Epidermal melanocyte (primary cell): ENCODE measurements around the gene FAM234A.

Experiments used
- DNase-seq: peaks from one replicate; pipeline ENCODE4 v3.0.0; 2011; ENCODE audit warnings: low spot score; ENCODE audit not compliant: insufficient read length

FAM234A gene

DNA sequence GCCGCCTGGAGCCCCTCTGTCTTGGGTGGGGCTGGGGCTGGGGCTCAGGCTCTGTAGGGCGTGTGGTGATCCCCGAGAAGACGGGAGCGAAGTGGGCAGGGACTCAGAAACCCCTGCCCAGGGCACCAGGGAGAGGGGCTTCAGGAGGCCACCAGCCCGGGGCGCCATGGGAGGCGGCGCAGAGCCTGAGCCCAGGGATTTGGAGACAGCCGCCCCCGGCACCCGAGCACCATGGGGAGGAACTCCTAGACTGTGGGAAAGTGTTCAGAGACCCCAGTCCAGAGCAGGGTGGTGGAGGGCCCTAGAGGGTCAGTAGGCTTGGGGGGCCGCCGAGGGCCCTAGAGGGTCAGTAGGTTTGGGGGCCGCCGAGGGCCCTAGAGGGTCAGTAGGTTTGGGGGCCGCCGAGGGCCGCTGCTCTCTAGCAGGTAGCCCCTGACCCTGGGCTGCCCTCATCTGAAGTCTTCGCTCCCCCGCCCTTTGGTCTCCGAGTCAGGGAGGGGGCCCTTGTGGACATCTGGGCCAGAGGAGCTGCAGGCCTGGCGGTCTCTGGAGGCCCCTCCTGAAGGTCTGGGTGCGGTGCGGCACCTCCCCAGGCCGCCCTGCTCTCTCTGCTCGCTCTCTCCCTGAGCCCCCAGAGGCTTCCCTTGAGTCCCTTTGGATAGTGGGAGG, 46.5 kb downstream of the FAM234A start:
- DNase-seq, result no peak

DNA sequence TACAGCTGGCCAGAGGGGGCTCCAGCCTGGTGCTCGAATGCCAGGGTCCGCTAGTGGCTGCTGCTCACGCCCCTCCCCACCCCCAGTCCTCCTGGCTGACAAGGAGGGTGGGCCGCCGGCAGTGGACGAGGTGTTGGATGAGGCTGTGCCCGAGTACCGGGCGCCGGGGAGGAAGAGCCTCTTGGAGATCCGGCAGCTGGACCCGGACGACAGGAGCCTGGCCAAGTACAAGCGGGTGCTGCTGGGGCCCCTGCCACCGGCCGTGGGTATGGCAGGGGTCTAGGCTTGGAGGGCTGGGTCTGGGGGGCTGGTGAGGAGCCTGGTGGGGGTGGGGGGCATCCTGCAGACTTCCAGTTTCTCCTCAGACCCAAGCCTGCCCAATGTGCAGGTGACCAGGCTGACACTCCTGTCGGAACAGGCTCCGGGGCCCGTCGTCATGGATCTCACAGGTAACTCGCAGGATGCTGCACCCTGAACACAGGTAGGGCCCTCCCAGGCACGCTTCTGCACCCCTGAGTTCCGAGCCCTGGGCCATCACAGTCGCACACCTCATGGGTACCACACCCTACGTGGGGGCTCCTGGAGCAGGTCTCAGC, 47.1 kb downstream of the FAM234A start:
- no peak for DNase-seq

DNA sequence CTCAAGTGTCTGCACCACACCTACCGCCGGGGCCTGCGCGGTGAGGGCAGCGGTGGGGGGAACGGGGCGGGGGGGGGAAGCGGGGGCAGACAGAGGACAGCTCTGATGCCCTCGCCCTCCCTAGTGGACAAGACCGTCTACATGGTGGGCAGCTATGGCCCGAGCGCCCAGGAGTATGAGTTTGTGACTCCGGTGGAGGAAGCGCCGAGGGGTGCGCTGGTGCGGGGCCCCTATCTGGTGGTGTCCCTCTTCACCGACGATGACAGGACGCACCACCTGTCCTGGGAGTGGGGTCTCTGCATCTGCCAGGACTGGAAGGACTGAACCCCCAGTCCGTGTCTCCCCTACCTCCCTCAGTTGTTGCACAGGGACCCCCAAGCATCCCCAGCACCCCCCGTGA, 47.9 kb downstream of the FAM234A start:
- DNase-seq, result no peak

DNA sequence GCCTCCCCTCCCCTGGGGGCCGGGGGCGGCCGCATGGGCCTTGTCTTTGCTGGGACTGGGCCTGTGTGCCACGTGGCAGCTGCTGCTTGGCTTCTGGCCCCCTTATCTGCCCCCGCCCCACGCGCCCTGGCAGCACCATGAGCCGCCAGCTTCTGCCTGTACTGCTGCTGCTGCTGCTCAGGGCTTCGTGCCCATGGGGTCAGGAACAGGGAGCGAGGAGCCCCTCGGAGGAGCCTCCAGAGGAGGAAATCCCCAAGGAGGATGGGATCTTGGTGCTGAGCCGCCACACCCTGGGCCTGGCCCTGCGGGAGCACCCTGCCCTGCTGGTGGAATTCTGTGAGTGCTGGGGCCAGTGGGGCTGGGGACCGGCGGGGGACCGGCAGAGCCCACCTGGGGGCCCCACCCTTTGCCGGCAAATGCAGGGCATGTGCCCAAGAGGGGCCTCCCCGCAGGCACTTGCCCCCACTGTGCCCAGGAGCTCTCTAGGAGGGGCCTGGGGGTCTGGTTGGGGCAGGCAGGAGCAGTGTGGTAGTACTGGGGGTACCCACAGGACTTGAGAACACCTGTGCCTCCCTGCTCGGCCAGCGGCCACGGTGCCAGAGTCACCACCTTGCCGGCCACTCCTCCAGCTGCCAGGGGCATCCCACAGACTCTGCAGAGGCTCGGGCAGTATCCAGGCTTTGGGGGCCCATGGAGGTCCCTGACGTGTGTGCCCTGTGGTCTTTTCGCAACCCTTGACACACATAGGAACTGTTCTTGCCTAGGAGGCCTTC, 48.6 kb downstream of the FAM234A start, which contains the start of gene PDIA2:
Gene PDIA2, plus strand, starts transcription at position 132 of the 773 bp plus-strand sequence. Its CDS starts 6 bp downstream, at position 138.
- DNase-seq, result no peak

DNA sequence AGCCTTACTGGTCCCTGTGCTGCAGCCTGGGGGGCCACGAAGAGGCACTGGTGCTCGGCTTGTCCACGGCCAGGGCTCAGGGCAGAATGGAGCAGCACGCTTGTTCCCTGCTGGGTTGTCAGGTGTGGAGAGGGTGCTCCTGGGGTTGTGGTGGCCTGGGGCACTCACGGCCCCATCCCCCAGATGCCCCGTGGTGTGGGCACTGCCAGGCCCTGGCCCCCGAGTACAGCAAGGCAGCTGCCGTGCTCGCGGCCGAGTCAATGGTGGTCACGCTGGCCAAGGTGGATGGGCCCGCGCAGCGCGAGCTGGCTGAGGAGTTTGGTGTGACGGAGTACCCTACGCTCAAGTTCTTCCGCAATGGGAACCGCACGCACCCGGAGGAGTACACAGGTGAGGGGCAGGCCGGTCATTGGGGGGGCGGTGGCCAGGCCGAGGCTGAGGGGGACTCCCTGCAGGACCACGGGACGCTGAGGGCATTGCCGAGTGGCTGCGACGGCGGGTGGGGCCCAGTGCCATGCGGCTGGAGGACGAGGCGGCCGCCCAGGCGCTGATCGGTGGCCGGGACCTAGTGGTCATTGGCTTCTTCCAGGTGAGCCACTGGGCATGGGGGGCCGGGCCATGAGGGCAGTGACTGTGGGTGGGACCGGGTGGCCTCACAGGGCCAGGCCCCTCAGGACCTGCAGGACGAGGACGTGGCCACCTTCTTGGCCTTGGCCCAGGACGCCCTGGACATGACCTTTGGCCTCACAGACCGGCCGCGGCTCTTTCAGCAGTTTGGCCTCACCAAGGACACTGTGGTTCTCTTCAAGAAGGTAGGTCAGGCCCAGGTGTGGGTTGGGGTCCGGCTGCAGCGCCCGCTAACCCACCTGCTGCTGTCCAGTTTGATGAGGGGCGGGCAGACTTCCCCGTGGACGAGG, 49.8 kb downstream of the FAM234A start:
- no peak for DNase-seq

DNA sequence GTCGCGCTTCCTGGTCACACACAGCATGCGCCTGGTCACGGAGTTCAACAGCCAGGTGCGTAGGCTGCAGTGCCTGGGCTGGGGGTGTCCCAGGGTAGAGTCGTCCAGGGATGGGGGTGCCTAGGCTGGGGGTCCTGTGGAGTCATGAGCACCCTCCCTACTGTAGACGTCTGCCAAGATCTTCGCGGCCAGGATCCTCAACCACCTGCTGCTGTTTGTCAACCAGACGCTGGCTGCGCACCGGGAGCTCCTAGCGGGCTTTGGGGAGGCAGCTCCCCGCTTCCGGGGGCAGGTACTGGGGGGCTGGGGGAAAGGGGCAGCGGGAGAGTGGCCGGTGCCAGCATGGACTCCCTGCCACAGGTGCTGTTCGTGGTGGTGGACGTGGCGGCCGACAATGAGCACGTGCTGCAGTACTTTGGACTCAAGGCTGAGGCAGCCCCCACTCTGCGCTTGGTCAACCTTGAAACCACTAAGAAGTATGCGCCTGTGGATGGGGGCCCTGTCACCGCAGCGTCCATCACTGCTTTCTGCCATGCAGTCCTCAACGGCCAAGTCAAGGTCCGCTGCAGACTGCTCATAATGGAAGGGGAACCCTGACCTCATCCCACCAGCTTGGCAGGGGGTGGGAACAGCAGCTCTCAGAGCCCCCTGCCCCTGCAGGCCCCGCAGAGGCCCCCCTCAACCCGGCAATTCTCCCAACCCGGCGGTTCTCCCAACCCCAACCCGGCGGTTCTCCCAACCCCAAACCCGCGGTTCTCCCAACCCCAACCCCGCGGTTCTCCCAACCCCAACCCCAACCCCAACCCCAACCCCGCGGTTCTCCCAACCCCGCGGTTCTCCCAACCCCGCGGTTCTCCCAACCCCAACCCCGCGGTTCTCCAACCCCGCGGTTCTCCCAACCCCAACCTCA, 50.8 kb downstream of the FAM234A start:
- DNase-seq, result no peak

DNA sequence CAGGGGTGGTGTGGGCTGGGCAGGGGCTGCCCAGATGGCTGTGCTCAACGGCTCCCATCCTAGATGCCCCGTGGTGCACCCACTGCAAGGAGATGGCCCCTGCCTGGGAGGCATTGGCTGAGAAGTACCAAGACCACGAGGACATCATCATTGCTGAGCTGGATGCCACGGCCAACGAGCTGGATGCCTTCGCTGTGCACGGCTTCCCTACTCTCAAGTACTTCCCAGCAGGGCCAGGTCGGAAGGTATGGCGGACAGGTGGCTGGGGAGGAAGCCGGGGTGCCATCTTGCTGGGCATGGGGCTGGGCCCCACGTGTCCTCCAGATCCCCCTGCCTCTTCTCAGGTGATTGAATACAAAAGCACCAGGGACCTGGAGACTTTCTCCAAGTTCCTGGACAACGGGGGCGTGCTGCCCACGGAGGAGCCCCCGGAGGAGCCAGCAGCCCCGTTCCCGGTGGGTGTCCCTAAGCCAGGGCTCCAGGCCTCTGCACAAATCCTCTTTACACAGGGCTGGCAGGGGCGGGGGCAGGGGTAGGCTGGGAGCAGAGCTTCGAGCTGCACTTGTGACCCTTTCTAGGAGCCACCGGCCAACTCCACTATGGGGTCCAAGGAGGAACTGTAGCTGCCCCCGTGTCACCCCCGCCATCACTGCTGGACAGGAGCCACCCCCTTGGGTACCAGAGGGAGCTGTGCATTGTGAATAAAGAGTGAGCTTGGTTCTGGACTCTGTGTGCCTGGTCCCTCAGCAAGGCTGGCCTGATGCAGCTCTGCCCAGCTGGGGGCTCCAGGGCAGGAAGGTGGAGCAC, 52.1 kb downstream of the FAM234A start:
- DNase-seq, result no peak

DNA sequence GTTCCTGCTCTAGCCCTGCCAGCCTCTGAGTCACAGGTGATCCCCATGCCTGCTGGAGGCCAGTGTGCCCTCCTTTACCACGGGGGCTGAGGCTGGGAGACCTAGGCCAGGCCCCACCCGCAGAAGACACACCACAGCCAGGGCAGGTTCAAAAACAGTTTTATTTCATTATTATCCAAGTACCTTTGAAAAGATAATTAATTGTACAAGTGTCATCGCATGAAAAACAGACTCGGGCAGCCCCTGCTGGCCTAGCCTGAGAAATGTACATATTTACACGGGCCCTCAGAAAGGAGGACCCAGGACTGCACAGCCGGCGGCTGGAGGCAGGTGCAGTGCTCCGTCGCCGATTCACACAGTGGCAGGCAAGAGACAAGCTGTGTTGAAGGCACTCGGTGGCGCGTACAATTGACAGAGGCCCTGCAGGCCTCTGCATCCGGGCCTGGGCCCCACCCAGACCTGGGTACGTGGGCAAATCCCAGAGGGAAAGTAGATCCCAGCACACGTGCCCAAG, 52.7 kb downstream of the FAM234A start:
- DNase-seq, result no peak

- no peak for DNase-seq
Measured at GRCh38 chr16:287981-288920, 53.6 kb downstream of the FAM234A start.

- DNase-seq, result no peak
Measured at GRCh38 chr16:289395-289997, 54.9 kb downstream of the FAM234A start.

DNA sequence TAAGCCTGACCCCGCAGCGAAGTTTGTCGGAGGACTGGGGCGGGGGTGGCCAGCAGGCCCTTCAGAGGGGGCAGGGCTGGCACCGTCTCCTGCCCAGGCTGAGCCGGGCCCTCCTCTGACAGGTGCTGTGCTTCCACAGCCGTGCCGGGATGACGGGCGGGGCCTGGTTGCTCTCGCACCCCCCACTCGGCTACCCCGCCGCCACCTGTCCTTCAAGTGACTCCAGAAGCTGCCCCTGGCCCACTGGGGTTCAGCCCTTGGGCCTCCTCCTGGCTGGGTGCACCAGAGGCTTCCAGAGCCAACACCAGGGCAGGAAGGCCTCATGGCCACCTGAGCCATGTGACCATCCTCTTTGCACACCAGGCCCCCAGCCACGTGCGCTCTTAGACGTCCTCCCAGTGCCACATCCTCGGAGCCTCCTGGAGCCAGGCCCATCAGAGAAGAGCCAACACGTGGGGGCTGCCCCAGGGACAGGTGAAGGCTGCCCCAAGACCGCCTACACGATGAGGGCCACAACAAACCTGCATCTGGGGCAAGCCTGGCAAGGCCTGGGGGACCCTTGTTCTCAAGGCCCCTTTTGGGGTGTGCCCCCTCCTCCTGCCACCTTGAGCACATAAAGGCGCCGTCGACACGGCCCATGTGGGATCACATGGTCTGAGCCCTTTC, 55.5 kb downstream of the FAM234A start:
- DNase-seq, result no peak

- no peak for DNase-seq
Measured at GRCh38 chr16:290681-291405, 56.2 kb downstream of the FAM234A start.

DNA sequence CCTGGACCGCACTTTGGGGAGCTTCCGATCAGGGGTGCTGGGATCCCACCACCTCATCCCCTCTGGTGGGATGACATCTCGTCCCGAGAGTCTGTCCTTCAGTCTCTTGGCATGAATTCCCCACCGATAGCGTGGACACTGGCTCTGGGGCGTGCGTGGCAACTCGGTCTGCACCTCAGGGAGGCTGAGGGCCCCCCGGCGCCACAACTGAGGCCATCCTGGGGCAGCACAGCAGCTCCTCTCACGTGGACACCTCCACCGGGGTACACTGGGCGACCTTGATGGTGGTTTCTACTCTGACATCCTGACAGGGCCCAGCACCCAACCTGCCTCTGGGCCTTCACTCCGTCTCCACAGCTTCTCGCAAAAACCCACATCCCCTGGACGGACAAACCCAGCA, 56.9 kb downstream of the FAM234A start:
- no peak for DNase-seq

DNA sequence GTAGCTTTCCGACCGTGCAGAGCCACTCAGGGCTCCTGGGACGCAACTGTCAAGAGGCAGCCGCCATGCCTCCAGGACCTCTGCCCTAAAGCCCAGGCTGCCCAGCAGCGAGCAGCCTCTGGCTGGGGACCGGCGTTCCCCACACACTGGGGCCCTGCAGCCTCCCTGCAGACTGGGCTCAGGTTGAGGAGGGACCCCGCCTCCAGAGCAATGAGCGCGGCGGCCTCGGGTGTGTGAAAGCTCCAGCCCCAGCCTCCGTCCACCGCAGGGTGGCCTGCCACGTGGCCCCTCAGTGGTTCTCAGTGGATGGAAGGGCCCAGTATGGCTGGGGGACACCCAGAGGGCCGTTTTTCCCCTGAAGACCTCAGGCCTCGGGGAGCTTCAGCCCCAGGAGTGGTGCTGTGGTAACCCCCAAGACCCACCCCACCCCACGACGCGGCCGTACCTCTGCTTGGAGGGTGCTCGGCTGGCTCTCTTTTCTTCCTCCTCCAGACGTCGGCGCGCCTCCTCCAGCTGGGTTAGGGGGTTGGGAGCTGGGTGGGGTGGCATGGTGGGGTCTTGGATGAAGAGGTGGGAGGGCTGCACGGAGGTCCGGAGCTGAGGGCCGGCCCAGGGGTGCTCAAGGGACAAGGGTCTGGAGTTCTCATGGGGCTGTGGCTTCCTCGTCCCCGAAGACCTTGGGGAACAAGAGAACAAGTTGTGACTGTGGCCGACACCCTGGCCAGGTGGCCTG, 58.6 kb downstream of the FAM234A start:
- DNase-seq, result no peak

DNA sequence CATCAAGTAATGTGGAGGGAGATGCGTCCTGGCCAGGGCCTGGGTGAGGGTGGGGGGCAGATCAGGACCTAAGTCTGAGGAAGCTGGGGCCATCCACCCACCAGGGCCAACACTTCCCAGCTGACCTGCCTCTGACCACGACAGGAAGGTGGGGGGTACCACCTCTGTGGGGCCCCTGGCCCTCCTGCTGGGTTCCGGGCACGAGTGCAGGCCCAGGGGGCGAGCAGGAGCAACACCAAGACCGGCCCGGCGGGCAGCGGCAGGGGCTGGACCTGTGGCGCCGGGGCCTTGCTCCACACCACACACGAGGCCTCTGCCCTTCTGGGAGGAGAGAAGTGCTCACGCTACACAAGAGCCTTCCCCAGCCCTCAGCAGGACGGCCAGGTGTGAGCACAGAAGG, 61.7 kb downstream of the FAM234A start:
- DNase-seq, result no peak
